SU-DHL-6 (cell line): Measurements from ENCODE around the gene TOMM40.

ENCODE experiments used
- H2AFZ ChIP-seq: fragments of 200-600 bp; sonication (generic); 2 replicates; pipeline ENCODE4 v1.6.1; 2014; ENCODE audit warnings: low read depth, mild to moderate bottlenecking, moderate library complexity, mixed read lengths, antibody characterized with exemption, low read length; ENCODE audit not compliant: severe bottlenecking
- H3F3A ChIP-seq: fragments of 200-600 bp; shearing (Covaris generic); 2 replicates; pipeline ENCODE4 v1.6.0; 2016; ENCODE audit warnings: antibody characterized with exemption, mild to moderate bottlenecking; ENCODE audit not compliant: insufficient read depth
- H3K27ac ChIP-seq: fragments of 200-600 bp; sonication (generic); 2 replicates; pipeline ENCODE4 v1.5.1; 2016; ENCODE audit warnings: low read depth, mild to moderate bottlenecking, low read length, moderate library complexity, mixed read lengths
- H3K27me3 ChIP-seq: fragments of 200-600 bp; sonication (generic), shearing (Covaris generic); 2 replicates; pipeline ENCODE4 v1.6.0; 2014; ENCODE audit warnings: mild to moderate bottlenecking, low read length
- H3K36me3 ChIP-seq: fragments of 200-600 bp; sonication (generic); 2 replicates; pipeline ENCODE4 v1.6.1; 2014; ENCODE audit warnings: mild to moderate bottlenecking, low read length, mixed read lengths
- H3K4me2 ChIP-seq: fragments of 300-600, 200-600 bp; shearing (Covaris generic), sonication (generic); 2 replicates; pipeline ENCODE4 v1.6.0; 2014; ENCODE audit warnings: low read length, low read depth, mild to moderate bottlenecking; ENCODE audit not compliant: poor library complexity, severe bottlenecking
- H3K4me3 ChIP-seq: fragments of 200-600 bp; sonication (generic); 2 replicates; pipeline ENCODE4 v1.5.1; 2014; ENCODE audit warnings: antibody characterized with exemption, low read length, mild to moderate bottlenecking, mixed read lengths; ENCODE audit not compliant: insufficient read depth, poor library complexity, severe bottlenecking
- H3K79me2 ChIP-seq: fragments of 200-600 bp; sonication (generic); 2 replicates; pipeline ENCODE4 v1.6.1; 2014; ENCODE audit warnings: mild to moderate bottlenecking, low read length, moderate library complexity; ENCODE audit not compliant: insufficient read depth
- H3K9ac ChIP-seq: fragments of 200-600 bp; sonication (generic); 2 replicates; pipeline ENCODE4 v1.7.0; 2014; ENCODE audit warnings: mild to moderate bottlenecking, low read length
- H3K9me2 ChIP-seq: fragments of 200-600 bp; sonication (generic); replicated peaks from 2 replicates; pipeline ENCODE4 v1.6.1; 2014; ENCODE audit warnings: low read length; ENCODE audit not compliant: insufficient read depth
- H3K9me3 ChIP-seq: fragments of 200-600 bp; sonication (generic); 2 replicates; pipeline ENCODE4 v1.6.1; 2014; ENCODE audit warnings: low read length, mixed read lengths; ENCODE audit not compliant: insufficient read depth
- H4K20me1 ChIP-seq: fragments of 200-600 bp; sonication (generic); 2 replicates; pipeline ENCODE4 v1.6.1; 2014; ENCODE audit warnings: low read depth, mild to moderate bottlenecking, antibody characterized with exemption, low read length, moderate library complexity, mixed read lengths
- EZH2phosphoT487 ChIP-seq: fragments of 200-600 bp; sonication (generic), shearing (Covaris generic); conservative IDR thresholded peaks from 2 replicates; pipeline ENCODE4 v1.6.1; 2018; ENCODE audit warnings: mild to moderate bottlenecking, antibody characterized with exemption, low read length, moderate library complexity, mixed read lengths
- TF ChIP-seq, protein P1 (sequence below): fragments of 200-600 bp; sonication (generic); IDR thresholded peaks from one replicate; pipeline ENCODE4 v1.5.1; 2017; ENCODE audit warnings: antibody characterized with exemption, mild to moderate bottlenecking, low read length, moderate library complexity; ENCODE audit not compliant: insufficient read depth, poor library complexity, severe bottlenecking

TOMM40 gene

DNA sequence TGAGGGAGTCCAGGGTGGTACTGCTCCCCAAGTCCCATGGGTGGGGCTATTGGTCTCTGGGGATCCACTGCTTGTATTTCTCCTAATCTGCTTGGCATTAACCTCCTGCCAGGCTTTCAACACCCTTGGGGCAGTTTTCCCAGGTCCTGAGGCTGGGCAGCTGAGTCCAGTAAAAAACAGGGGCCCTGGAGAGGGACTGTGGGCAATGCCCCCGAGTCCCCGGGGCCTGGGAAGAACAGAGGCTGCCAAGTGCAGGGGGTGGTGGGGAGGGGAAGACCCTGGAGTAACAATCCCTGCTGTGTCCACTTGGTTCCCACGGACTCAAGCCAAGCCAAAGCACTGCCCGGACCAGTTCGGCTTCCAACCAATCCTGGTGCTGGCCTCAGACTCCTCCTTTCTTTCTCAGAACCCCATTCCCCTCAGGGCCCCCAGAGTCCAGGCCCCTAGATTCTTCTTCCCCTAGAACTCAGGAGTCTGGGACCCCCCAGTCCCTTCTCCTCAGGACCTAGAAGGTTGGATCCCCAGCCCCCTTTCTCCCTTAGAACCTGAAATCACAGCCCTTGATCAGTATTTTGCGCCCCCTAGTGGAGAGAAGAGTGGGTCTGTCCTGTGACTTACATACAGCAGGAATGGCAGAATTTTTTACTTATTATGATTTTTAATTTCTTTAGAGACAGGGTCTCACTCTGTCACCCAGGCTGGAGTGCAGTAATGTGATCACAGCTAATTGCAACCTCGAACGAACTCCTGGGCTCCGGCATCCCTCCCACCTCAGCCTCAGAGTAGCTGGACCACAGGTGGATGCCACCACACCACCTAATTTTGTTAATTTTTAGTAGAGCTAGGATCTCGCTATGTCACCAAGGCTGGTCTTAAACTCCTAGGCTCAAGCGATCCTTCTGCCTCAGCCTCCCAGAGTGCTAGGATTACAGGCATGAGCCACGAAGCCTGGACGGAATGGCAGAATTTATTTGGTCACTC, 60.4 kb downstream of the TOMM40 start:
- Histone ChIP-seq H3K79me2 (peaks cover 21% of the 10 kb centered on the region), H3F3A (peaks cover 4% of the 10 kb centered on the region; the same call in 1 of the 2 replicates), H3K9me2 (no peaks in the 10 kb centered on the region), H3K27ac (no peak overlapping the region; the same call in 1 of the 2 replicates), H4K20me1 (no peaks in the 10 kb centered on the region), H3K27me3 (no peaks in the 10 kb centered on the region), H3K4me2 (no peak overlapping the region), H3K36me3 (no peaks in the 10 kb centered on the region), H2AFZ (no peak overlapping the region), H3K9ac (no peak overlapping the region), H3K4me3 (no peak overlapping the region), H3K9me3 (no peaks in the 10 kb centered on the region)
- no peak for TF ChIP-seq EZH2phosphoT487
- TF ChIP-seq, protein P1, sequence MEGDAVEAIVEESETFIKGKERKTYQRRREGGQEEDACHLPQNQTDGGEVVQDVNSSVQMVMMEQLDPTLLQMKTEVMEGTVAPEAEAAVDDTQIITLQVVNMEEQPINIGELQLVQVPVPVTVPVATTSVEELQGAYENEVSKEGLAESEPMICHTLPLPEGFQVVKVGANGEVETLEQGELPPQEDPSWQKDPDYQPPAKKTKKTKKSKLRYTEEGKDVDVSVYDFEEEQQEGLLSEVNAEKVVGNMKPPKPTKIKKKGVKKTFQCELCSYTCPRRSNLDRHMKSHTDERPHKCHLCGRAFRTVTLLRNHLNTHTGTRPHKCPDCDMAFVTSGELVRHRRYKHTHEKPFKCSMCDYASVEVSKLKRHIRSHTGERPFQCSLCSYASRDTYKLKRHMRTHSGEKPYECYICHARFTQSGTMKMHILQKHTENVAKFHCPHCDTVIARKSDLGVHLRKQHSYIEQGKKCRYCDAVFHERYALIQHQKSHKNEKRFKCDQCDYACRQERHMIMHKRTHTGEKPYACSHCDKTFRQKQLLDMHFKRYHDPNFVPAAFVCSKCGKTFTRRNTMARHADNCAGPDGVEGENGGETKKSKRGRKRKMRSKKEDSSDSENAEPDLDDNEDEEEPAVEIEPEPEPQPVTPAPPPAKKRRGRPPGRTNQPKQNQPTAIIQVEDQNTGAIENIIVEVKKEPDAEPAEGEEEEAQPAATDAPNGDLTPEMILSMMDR, result peak; percentile 91
